ENCODE results near the gene NOSIP. TPM values are rescaled to one million over a fixed set of nuclear protein-coding genes. Genes with fewer than 3 reads are reported as not detected.

NOSIP gene
- total RNA-seq, 1 donor from 2014 or later: 41.7 TPM

GRCh38 chr19:49581007-49581508 lies 702 bp upstream of the NOSIP start, which contains the start of gene PRRG2:
TSS of gene PRRG2 (plus strand) at chr19:49581316. CDS start at chr19:49583220, 1,904 bp downstream.
- DNase-seq (ENCODE audit: low spot score) (no peak), ATAC-seq (peak; percentile 6)
- intact Hi-C loops (cut with DNase I): loop anchor here (10.0 kb wide), 1 partner anchor 94 kb away; the partner anchor contains the start of gene PRMT1

- ATAC-seq: peak; percentile 22
- intact Hi-C loops (cut with DNase I): loop anchor here (10.0 kb wide), 1 partner anchor 95 kb away; the partner anchor contains the start of gene PRMT1
- DNase-seq (ENCODE audit: low spot score): no peak
Measured at GRCh38 chr19:49579947-49580263, 451 bp downstream of the NOSIP start.

- ATAC-seq: no peak
- no peak for DNase-seq (ENCODE audit: low spot score)
- intact Hi-C loops (cut with DNase I): no loop called here
Measured at GRCh38 chr19:49579193-49579592, 1.2 kb downstream of the NOSIP start.

- ATAC-seq: no peak
- DNase-seq (ENCODE audit: low spot score): no peak
- intact Hi-C loops (cut with DNase I): no loop called here
Measured at GRCh38 chr19:49574206-49574755, 6.1 kb downstream of the NOSIP start.

- no peak for DNase-seq (ENCODE audit: low spot score)
- intact Hi-C loops (cut with DNase I): no loop called here
- ATAC-seq: no peak
Measured at GRCh38 chr19:49573425-49573824, 6.9 kb downstream of the NOSIP start.

GRCh38 chr19:49573009-49573408 lies 7.3 kb downstream of the NOSIP start:
- intact Hi-C loops (cut with DNase I): no loop called here
- DNase-seq (ENCODE audit: low spot score) (no peak), ATAC-seq (no peak)

- ATAC-seq (peak; percentile 33), DNase-seq (ENCODE audit: low spot score) (no peak)
- intact Hi-C loops (cut with DNase I): no loop called here
Measured at GRCh38 chr19:49570997-49571676, 9.2 kb downstream of the NOSIP start.

GRCh38 chr19:49570138-49570856 lies 10.1 kb downstream of the NOSIP start:
- DNase-seq (ENCODE audit: low spot score) (no peak), ATAC-seq (peak; percentile 79)
- intact Hi-C loops (cut with DNase I): no loop called here

- intact Hi-C loops (cut with DNase I): no loop called here
- no peak for DNase-seq (ENCODE audit: low spot score)
- peak; percentile 45 for ATAC-seq
Measured at GRCh38 chr19:49567861-49568441, 12.4 kb downstream of the NOSIP start.

- no peak for DNase-seq (ENCODE audit: low spot score)
- intact Hi-C loops (cut with DNase I): no loop called here
- no peak for ATAC-seq
Measured at GRCh38 chr19:49566302-49566701, 14.1 kb downstream of the NOSIP start.

- intact Hi-C loops (cut with DNase I): no loop called here
- DNase-seq (ENCODE audit: low spot score): no peak
- ATAC-seq: no peak
Measured at GRCh38 chr19:49565261-49565660, 15.1 kb downstream of the NOSIP start.

- DNase-seq (ENCODE audit: low spot score) (no peak), ATAC-seq (no peak)
- intact Hi-C loops (cut with DNase I): no loop called here
Measured at GRCh38 chr19:49564616-49565045, 15.7 kb downstream of the NOSIP start.

GRCh38 chr19:49560358-49560900 lies 19.9 kb downstream of the NOSIP start:
- ATAC-seq: peak; percentile 83
- intact Hi-C loops (cut with DNase I): no loop called here
- DNase-seq (ENCODE audit: low spot score): no peak

- no peak for DNase-seq (ENCODE audit: low spot score)
- intact Hi-C loops (cut with DNase I): no loop called here
- peak; percentile 4 for ATAC-seq
Measured at GRCh38 chr19:49559928-49560327, 20.4 kb downstream of the NOSIP start.

GRCh38 chr19:49559443-49559842 lies 20.9 kb downstream of the NOSIP start:
- ATAC-seq: no peak
- intact Hi-C loops (cut with DNase I): no loop called here
- no peak for DNase-seq (ENCODE audit: low spot score)

GRCh38 chr19:49558591-49558990 lies 21.8 kb downstream of the NOSIP start:
- ATAC-seq (no peak), DNase-seq (ENCODE audit: low spot score) (no peak)
- intact Hi-C loops (cut with DNase I): no loop called here

- ATAC-seq: no peak
- DNase-seq (ENCODE audit: low spot score): no peak
- intact Hi-C loops (cut with DNase I): no loop called here
Measured at GRCh38 chr19:49557641-49558325, 22.6 kb downstream of the NOSIP start.

- ATAC-seq (peak; percentile 8), DNase-seq (ENCODE audit: low spot score) (no peak)
- intact Hi-C loops (cut with DNase I): no loop called here
Measured at GRCh38 chr19:49556412-49557398, 23.7 kb downstream of the NOSIP start.

All from sciatic nerve (tissue), 2 donors.